Tibial nerve (tissue), 4 donors: ENCODE results near the gene MAPK8IP3.

Source experiments
- EP300 ChIP-seq, 2 donors: sonication (generic); formaldehyde crosslinking; IDR thresholded peaks; one replicate each; pipeline ENCODE4 v1.6.1; 2017; ENCODE audit warnings: antibody characterized with exemption in 2 of 2, mild to moderate bottlenecking in 1 of 2
- POLR2A ChIP-seq, 2 donors: fragments of 450-650 bp; IDR thresholded peaks; one replicate each; pipeline ENCODE4 v1.6.1; 2017; ENCODE audit warnings: antibody characterized with exemption in 2 of 2, mild to moderate bottlenecking in 2 of 2, moderate library complexity in 2 of 2
- TF ChIP-seq, protein P1 (sequence below), 5 experiments: fragments of 200-600 bp in 3 of 5; fragments of 450-650 bp in 2 of 5; sonication (generic) in 3 of 5; IDR thresholded peaks; one replicate each; pipeline ENCODE4 v1.5.1; 2016 to 2019; ENCODE audit warnings: antibody characterized with exemption in 5 of 5, mild to moderate bottlenecking in 3 of 5, moderate library complexity in 2 of 5

DNA sequence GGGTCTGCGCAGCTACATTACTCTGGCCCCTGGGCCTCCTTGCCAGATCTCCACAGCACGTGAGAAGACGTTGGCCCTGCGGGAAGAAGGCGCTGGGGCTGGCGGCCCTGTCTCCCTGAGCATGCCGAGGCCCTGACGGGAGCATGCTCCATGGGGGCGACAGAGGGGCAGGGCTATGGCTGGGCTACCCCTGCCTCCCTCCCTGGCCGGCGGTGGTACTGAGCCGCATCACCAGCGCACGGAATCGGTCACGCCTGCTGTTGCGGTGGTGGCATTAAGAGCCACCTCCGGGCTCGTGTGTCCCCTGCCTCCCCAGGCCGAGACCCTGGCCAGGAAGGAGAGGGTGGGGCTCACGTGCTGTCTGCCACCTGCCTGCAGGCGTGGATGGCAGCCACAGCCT lies 28.1 kb downstream of the MAPK8IP3 start:
- TF ChIP-seq, protein P1, sequence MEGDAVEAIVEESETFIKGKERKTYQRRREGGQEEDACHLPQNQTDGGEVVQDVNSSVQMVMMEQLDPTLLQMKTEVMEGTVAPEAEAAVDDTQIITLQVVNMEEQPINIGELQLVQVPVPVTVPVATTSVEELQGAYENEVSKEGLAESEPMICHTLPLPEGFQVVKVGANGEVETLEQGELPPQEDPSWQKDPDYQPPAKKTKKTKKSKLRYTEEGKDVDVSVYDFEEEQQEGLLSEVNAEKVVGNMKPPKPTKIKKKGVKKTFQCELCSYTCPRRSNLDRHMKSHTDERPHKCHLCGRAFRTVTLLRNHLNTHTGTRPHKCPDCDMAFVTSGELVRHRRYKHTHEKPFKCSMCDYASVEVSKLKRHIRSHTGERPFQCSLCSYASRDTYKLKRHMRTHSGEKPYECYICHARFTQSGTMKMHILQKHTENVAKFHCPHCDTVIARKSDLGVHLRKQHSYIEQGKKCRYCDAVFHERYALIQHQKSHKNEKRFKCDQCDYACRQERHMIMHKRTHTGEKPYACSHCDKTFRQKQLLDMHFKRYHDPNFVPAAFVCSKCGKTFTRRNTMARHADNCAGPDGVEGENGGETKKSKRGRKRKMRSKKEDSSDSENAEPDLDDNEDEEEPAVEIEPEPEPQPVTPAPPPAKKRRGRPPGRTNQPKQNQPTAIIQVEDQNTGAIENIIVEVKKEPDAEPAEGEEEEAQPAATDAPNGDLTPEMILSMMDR (IDR thresholded peaks at IDR 0.05), result no peak
- TF ChIP-seq POLR2A (IDR thresholded peaks at IDR 0.05) (no peak), EP300 (IDR thresholded peaks at IDR 0.05) (no peak)
